HCEC 1CT (cell line): ENCODE measurements around the gene CHSY1.

Experiments used
- DNase-seq: peaks from one replicate; pipeline ENCODE4 v3.0.0-alpha.2; 2017

CHSY1 gene

DNA sequence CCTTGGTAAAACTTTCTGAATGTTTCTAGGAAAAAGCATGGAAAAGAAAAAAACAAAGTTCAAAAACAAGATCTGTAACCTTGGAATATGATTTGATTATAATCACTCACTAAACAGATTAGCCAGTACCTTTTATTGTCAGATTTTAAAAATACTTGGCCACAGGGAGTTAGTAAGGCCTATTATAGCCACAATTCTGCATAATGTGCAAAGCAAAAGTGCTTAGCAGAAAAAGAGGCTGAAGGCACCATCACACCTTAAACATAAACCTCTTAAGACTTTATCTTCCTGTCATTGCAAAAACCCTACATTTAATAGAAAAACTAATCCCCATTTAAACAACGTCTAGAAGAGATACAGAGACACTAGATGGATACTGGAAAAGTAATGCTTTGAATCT, 41.8 kb downstream of the CHSY1 start:
- DNase-seq: no peak

- DNase-seq: no peak
Observed at GRCh38 chr15:101209285-101209845, 42.5 kb downstream of the CHSY1 start.

GRCh38 chr15:101207867-101208288, 44.0 kb downstream of the CHSY1 start:
- peak; percentile 68 for DNase-seq

GRCh38 chr15:101206176-101206591, 45.7 kb downstream of the CHSY1 start:
- DNase-seq: peak; percentile 42

DNA sequence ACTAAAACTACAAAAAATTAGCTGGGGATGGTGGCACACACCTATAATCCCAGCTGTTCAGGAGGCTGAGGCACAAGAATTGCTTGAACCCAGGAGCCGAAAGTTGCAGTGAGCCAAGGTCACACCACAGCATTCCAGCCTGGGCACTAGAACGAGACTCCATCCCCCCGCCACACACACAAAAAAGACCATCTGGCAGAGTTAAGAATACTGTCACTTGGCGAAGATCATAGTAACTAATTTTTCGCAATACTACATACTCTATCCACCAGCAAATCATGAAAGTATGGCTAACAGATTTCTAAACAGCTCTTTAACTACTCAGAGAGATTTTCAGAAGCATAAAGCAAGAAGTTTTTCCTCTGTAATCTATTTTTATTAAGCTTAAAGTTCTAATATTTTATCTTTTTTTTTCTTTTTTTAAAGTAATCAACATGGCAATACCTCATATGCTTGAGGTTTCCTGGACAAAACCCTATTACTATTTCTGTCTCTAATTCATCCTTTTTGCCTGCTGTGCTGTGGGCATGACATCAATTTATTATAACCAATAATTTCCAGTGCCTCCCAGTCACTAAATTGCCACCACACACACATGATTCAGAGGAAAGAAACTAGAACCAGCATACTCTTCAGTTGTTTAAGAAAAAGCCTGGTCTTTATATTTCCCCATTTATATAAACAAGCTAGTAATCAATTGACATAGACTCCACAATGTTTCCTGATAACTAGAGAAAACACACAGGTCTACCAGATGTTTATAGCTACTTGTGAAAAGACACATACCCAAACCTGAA, 46.9 kb downstream of the CHSY1 start:
- DNase-seq: peak; percentile 61

GRCh38 chr15:101203607-101204189, 48.1 kb downstream of the CHSY1 start:
- no peak for DNase-seq

DNA sequence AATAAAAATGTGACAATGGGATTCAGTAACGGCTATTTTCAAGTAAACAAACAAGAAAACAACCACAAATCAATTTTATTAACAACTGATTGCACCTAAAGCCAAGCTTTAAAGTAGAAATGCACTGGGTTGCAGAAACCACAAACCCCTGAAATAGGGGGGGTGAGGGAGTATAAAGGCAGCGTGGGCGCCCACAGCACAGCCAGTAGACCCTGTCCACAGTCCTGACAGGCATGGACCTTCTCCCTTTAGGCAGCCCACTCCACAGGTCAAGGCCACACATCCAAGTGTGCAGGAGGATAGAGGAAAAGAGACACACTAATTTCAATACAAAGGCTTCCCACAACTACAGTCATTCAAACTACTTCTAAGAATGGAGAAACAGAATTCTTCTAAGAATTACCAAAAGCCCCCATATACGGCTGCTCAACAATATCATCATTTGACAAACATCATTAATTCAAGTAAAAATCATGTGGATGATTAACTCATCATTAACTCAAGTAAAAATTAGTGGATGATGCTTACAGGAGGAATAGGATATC, 48.7 kb downstream of the CHSY1 start:
- DNase-seq: no peak

GRCh38 chr15:101201411-101202174, 50.3 kb downstream of the CHSY1 start:
- peak; percentile 98 for DNase-seq

DNA sequence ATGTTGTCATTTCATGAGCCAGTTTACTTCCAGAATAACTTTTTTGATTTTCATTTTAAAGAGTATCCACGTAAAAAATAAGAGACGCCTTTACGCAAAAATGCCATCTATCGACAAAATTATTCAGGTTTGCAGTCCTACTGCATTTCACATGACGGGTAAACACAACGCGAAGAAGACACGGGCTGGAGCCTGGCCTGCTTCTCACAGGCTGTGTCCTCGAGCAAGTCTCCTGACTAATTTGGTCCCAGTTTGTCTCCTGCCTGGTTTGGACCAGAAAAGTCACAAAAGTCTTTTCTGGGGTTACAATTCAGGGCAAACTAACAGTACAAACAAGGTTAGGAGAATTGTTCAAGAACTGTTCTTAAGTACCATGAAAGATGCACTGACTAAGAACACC, 51.7 kb downstream of the CHSY1 start:
- DNase-seq: no peak

DNA sequence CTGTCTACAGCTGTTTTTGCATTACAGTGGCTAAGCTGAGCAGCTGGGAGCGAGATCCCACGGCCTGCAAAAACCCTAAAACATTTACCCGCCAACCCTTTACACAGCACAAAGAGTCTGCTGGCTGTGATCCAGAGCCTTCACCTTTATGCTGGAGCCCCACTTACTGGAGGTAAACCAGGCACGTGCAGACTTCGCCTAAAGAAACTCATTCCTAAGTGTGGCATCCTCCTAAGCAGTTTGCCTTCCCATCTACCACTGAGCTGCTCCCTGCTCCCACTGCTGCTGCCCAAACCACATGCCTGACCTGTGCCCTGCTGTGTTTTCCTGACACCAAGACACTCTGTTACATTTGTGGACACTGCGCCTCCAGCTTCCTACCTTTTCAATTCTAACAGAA, 53.0 kb downstream of the CHSY1 start:
- DNase-seq: peak; percentile 42

DNA sequence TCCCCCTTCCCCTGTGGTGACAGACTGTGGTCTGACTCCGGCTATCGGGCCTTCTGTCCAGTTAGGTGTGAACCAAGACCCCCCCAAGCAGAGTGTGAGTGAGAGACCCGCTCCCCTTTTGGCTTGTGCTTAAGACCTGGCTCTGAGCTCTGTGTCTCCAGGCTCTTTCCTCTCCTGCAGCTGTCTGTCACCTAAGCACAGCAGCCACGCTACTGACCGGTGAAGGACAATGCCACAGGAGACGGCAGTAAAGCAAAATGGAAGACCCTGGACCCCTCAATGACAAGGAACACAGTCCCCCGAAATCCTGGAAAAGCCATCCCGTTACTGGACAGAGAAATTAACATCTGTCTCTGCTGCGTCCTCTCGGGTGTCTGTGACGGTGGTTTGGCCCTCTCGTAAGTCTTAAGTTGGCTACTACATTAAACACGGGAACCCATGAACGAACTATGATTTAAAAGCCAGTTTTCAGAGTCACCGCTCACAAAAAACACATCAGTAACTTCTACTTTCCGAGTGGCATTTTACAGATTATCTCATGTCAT, 53.7 kb downstream of the CHSY1 start:
- DNase-seq: no peak

- DNase-seq: no peak
Observed at GRCh38 chr15:101194546-101195125, 57.2 kb downstream of the CHSY1 start.

GRCh38 chr15:101193806-101194545, 57.9 kb downstream of the CHSY1 start:
- DNase-seq: no peak

DNA sequence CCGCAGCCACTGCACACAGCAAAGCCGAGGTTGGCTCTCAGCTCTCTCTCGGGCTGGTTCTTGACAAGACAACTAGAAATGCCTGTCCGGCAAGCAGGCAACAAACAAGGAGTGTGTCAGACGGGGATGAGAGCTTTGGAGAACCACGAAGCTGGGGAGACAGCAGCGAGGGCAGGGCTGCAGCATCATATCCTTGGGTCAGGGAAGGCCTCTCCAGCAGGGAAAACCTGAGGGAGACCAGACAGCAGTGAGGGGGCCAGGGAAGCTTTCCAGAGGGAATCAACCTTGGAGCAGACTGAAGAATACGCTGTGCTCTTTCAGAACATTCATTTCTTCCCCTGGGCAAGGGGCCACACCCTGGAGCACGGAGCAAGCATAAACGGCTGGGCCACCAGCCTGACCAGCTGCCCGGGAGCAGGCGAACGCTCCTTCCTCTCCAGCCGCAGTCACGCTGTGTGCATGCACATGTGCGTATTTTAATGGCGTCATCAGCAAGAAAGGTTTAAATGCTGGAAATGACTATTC, 58.7 kb downstream of the CHSY1 start:
- DNase-seq: peak; percentile 61

DNA sequence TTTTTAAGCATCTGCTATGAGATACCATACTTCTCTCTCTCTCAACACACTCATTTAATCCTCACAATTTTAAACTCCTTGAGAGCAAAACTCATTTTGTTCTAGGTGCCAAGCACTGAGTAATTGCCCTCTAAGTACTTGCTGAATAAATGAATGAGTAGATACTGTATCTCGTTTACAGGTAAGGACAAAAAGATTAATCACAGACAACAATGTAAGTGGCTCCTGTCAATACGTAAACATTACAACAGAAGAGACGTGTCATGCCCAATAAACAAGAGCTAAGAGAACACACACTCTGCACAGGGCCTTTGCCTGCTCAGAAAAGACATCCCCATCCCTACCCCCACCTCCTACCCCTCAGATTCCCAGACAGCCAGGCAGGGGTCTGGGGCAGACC, 59.8 kb downstream of the CHSY1 start:
- DNase-seq: no peak

DNA sequence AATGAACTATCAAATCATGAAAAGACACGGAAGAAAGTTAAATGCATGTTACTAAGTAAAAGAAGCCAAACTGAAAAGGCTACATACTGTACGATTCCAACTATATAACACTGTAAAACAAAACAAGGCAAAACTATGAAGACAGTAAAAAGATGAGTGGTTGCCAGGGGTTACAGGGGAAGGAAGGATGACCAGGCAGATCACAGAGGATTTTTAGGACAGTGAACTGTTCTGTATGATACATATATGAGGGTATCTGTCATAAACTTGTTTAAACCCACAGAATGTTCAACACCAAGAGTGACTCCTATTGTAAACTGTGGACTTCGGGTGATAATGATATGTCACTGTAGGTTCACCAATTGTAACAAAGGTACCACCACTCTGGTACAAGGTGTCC, 60.6 kb downstream of the CHSY1 start:
- DNase-seq: peak; percentile 37

DNA sequence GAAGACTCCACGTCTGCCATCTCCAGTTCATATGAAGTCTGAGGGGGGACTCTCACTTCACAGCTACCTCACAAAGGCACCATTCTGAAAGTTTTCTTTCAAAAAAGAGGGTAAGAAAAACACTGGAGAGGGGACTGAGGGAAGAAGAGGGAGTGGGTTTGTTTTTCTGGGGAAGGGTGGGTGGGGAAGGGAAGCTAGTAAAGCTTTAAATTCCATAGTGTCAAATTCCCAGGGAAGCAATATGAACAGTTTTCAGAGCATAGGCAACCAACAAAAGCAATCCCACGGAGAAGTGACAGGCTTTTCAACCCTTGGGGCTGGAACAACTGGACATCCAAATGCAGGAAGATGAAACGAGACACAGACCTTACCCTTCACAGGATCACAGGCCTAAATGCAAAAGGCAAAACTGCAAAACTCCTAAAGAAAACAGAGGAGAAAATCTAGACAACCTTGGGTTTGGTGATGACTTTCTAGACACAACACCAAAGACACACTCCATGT, 61.7 kb downstream of the CHSY1 start:
- DNase-seq: no peak

- no peak for DNase-seq
Observed at GRCh38 chr15:101189409-101190091, 62.3 kb downstream of the CHSY1 start.

DNA sequence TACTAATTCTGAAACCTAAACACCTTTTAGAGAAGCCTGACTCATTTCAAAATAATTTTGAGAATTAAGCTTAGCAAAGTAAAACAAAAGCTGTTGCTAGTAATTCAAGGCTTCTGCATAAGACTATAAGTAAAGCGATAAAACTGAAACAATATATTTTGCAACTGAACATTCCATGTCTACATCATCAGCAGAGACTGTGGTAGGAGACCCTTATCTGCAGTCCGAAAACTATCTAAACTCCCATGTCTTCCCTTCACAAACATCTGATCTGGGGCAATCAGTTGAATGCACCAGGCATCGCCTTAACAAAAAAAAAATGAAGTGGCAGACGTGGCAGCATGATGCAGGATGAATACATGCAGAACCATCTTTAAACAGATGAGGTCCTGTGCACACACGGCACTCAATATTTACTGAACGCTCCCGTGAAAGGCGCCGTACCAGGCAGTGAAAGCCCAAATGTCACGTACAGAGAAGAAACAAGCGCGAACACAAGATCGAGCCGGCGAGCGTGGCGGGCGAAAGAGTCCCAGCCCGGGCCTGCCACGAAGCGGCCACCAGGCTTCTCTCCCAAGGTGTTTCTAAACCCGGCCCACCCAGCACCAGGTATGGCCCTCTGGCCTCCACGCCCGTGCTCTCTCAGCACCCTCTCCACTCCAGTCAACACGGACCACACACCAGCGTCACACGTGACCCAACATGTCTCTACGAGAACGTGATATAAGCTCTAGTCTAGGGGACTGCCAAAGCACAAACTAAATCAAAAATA, 63.0 kb downstream of the CHSY1 start:
- peak; percentile 76 for DNase-seq
